Aorta (tissue), 5 donors: ENCODE data around the gene GRIK5. TPM values are rescaled to one million over a fixed set of nuclear protein-coding genes. Genes with fewer than 3 reads are reported as not detected.

ENCODE experiments used
- ATAC-seq: fragments of 200-7000 bp; cut with Tn5 transposase; one replicate; pipeline ENCODE4 v1.9.1; 2022; ENCODE audit warnings: moderate library complexity; ENCODE audit not compliant: low FRiP score
- DNase-seq, 2 donors: peaks; one replicate each; pipeline ENCODE4 v3.0.0-alpha.2; 2020
- H3K27ac ChIP-seq, 2 donors: one replicate each; pipeline ENCODE4 v1.5.1; 2013; ENCODE audit warnings: low read length in 2 of 2, mild to moderate bottlenecking in 2 of 2, moderate library complexity in 2 of 2, control low read depth in 1 of 2, inconsistent platforms in 1 of 2, low read depth in 1 of 2
- H3K27me3 ChIP-seq, 2 donors: one replicate each; pipeline ENCODE4 v1.6.1; 2013; ENCODE audit warnings: control low read depth in 1 of 2, low read length in 1 of 2, mild to moderate bottlenecking in 1 of 2, moderate library complexity in 1 of 2; ENCODE audit not compliant: insufficient read depth in 2 of 2, control insufficient read depth in 1 of 2
- H3K36me3 ChIP-seq, 2 donors: one replicate each; pipeline ENCODE4 v1.6.1; 2013; ENCODE audit warnings: control low read depth in 1 of 2, low read length in 1 of 2, mild to moderate bottlenecking in 1 of 2; ENCODE audit not compliant: insufficient read depth in 2 of 2, control insufficient read depth in 1 of 2
- H3K4me1 ChIP-seq, 2 donors: one replicate each; pipeline ENCODE4 v1.6.1; 2013; ENCODE audit warnings: low read length in 2 of 2, control low read depth in 1 of 2, mild to moderate bottlenecking in 1 of 2, moderate library complexity in 1 of 2; ENCODE audit not compliant: insufficient read depth in 2 of 2, control insufficient read depth in 1 of 2
- H3K4me3 ChIP-seq, 2 donors: one replicate each; pipeline ENCODE4 v1.5.1; 2013; ENCODE audit warnings: low read length in 2 of 2, control low read depth in 1 of 2, mild to moderate bottlenecking in 1 of 2
- H3K9me3 ChIP-seq: one replicate; pipeline ENCODE4 v1.6.1; 2013; ENCODE audit warnings: mild to moderate bottlenecking, low read length; ENCODE audit not compliant: control insufficient read depth
- WGBS, 2 donors: extraction: QIAGEN DNeasy Blood & Tissue Kit; methylation state at CpG; one replicate each; pipeline ENCODE4 v1.1.7; 2013; 5-methylcytosine and 5-hydroxymethylcytosine counted together
- intact Hi-C, 2 donors: fragments of 100-400 bp; cut with DNase I; formaldehyde crosslinking; loops; one replicate each; pipeline versions ENCODE4 v1.14.2 to v1.15.0; 2022
- polyA plus RNA-seq, 2 donors: library from polyadenylated mRNA; stranded (reverse); fragments of 200-250 nt; gene quantifications; one replicate each; pipeline ENCODE4 v1.2.3, GENCODE V29; 2013
- total RNA-seq, 2 donors: library from RNA; stranded (reverse); fragmentation: NEBNext Ultra II Directional; extraction: Animal tissue kit (Norgen Biotek cat#: 25700); gene quantifications; one replicate each; pipeline ENCODE4 v1.2.1, GENCODE V29; 2021
- donor health status: healthy with polysubstance abuse.
- donor health status: Bipolar disorder and iron deficiency.
- donor health status: DM: no; HTN: no; CAD: no.
- donor health status: DM: no; HTN: no; CAD: no.
- donor health status: DM: yes; HTN: yes; CAD: no.

The GRIK5 gene
- total and polyA plus RNA-seq, 4 donors: 3.5 to 39.0 (median 22.7) TPM

- H3K9me3 ChIP-seq: no peaks in the 10 kb centered on the region
- H3K36me3 ChIP-seq: peaks cover 0 to 16% of the 10 kb centered on the region in 2 donors
- no peak for ATAC-seq
- 81 to 82% methylated on average over 2 of the region's 2 CpGs for WGBS, 2 donors
- intact Hi-C loops: no loop called here
- no peak overlapping the region for H3K27ac ChIP-seq
- no peaks in the 10 kb centered on the region for H3K27me3 ChIP-seq
- no peak for DNase-seq
- peaks cover 0 to 4% of the 10 kb centered on the region in 2 donors for H3K4me1 ChIP-seq
- H3K4me3 ChIP-seq: no peak overlapping the region
Observed at GRCh38 chr19:42081584-42082203, 11.7 kb upstream of the GRIK5 start.

GRCh38 chr19:42080764-42081375 is 10.9 kb upstream of the GRIK5 start:
- intact Hi-C loops: no loop called here
- WGBS, 2 donors: 93% methylated on average over 28 of the region's 28 CpGs
- ATAC-seq: no peak

GRCh38 chr19:42079886-42080763 is 10.1 kb upstream of the GRIK5 start:
- peaks cover 0 to 16% of the 10 kb centered on the region in 2 donors for H3K36me3 ChIP-seq
- H3K27ac ChIP-seq: no peak overlapping the region
- DNase-seq (no peak), ATAC-seq (no peak)
- H3K27me3 ChIP-seq: no peaks in the 10 kb centered on the region
- intact Hi-C loops: no loop called here
- no peak overlapping the region for H3K4me3 ChIP-seq
- WGBS, 2 donors: 92 to 93% methylated on average over 44 of the region's 44 CpGs
- H3K9me3 ChIP-seq: no peaks in the 10 kb centered on the region
- H3K4me1 ChIP-seq: peaks cover 0 to 5% of the 10 kb centered on the region in 2 donors

More at GRCh38 chr19:42080764-42081375, 10.9 kb upstream of the GRIK5 start:
- Histone ChIP-seq H3K27me3 (no peaks in the 10 kb centered on the region), H3K9me3 (no peaks in the 10 kb centered on the region), H3K4me3 (no peak overlapping the region), H3K4me1 (peaks cover 0 to 5% of the 10 kb centered on the region in 2 donors), H3K27ac (no peak overlapping the region), H3K36me3 (peaks cover 0 to 16% of the 10 kb centered on the region in 2 donors)
- no peak for DNase-seq

- 85 to 90% methylated on average over 16 of the region's 16 CpGs for WGBS, 2 donors
- peaks cover 0 to 5% of the 10 kb centered on the region in 2 donors for H3K4me1 ChIP-seq
- ATAC-seq (no peak), DNase-seq (no peak)
- no peaks in the 10 kb centered on the region for H3K9me3 ChIP-seq
- H3K27ac ChIP-seq: no peak overlapping the region
- intact Hi-C loops: no loop called here
- H3K27me3 ChIP-seq: no peaks in the 10 kb centered on the region
- peaks cover 0 to 16% of the 10 kb centered on the region in 2 donors for H3K36me3 ChIP-seq
- no peak overlapping the region for H3K4me3 ChIP-seq
Observed at GRCh38 chr19:42079276-42079669, 9.3 kb upstream of the GRIK5 start.

GRCh38 chr19:42078538-42079275 is 8.7 kb upstream of the GRIK5 start:
- Histone ChIP-seq H3K36me3 (peaks cover 0 to 16% of the 10 kb centered on the region in 2 donors), H3K4me1 (peaks cover 0 to 5% of the 10 kb centered on the region in 2 donors), H3K27ac (no peak overlapping the region), H3K4me3 (no peak overlapping the region), H3K9me3 (no peaks in the 10 kb centered on the region), H3K27me3 (no peaks in the 10 kb centered on the region)
- intact Hi-C loops: no loop called here
- no peak for DNase-seq
- 75 to 77% methylated on average over 15 of the region's 15 CpGs for WGBS, 2 donors
- no peak for ATAC-seq

- intact Hi-C loops: no loop called here
- Histone ChIP-seq H3K4me1 (peaks cover 0 to 5% of the 10 kb centered on the region in 2 donors), H3K9me3 (no peaks in the 10 kb centered on the region), H3K27ac (no peak overlapping the region), H3K27me3 (no peaks in the 10 kb centered on the region), H3K4me3 (no peak overlapping the region), H3K36me3 (peaks cover 0 to 16% of the 10 kb centered on the region in 2 donors)
- ATAC-seq (no peak), DNase-seq (no peak)
- 90 to 92% methylated on average over 1 of the region's 1 CpG for WGBS, 2 donors
Observed at GRCh38 chr19:42078058-42078457, 8.1 kb upstream of the GRIK5 start.

- ATAC-seq (no peak), DNase-seq (peak in 1 of 2 donors; percentile 85)
- 0 to 1% methylated on average over 19 to 33 of the region's 33 CpGs for WGBS, 2 donors
- no peaks in the 10 kb centered on the region for H3K27me3 ChIP-seq
- intact Hi-C loops: no loop called here
- no peaks in the 10 kb centered on the region for H3K9me3 ChIP-seq
- H3K4me1 ChIP-seq: peaks cover 0 to 5% of the 10 kb centered on the region in 2 donors
- peaks cover 0 to 14% of the 10 kb centered on the region in 2 donors for H3K36me3 ChIP-seq
- peak overlapping the region; percentile 4 to 53 for H3K27ac ChIP-seq
- H3K4me3 ChIP-seq: peak overlapping the region; percentile 67 to 89
Observed at GRCh38 chr19:42076380-42076944, 6.5 kb upstream of the GRIK5 start.
